Gastroesophageal sphincter (tissue), 3 donors: Measurements from ENCODE around the gene SCAPER.

Experiments used
- POLR2A ChIP-seq, 2 donors: fragments of 450-650 bp; IDR thresholded peaks; one replicate each; pipeline ENCODE4 v1.6.1; 2017; ENCODE audit warnings: antibody characterized with exemption in 2 of 2, mild to moderate bottlenecking in 2 of 2, moderate library complexity in 1 of 2
- TF ChIP-seq, protein P1 (sequence below), 4 experiments: fragments of 200-600 bp in 2 of 4; fragments of 450-650 bp in 2 of 4; sonication (generic) in 1 of 4; IDR thresholded peaks; one replicate each; pipeline ENCODE4 v1.5.1; 2017 to 2019; ENCODE audit warnings: antibody characterized with exemption in 4 of 4, mild to moderate bottlenecking in 2 of 4, moderate library complexity in 2 of 4

DNA sequence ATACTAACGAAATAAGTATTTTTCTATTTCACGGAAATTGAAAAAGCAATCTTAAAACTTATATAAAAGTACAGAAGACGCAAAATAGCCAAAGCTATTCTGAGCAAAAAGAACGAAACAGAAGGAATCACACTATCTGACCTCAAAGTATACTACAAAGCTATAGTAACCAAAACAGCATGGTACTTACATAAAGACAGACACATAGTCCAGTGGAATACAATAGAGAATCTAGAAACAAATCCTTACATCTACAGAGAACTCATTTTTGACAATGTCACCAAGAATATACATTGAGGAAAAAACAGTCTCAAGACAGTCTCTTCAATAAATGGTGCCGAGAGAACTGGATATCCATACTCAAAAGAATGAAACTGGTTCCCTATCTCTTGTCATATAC is 322.6 kb downstream of the SCAPER start:
- TF ChIP-seq, protein P1, sequence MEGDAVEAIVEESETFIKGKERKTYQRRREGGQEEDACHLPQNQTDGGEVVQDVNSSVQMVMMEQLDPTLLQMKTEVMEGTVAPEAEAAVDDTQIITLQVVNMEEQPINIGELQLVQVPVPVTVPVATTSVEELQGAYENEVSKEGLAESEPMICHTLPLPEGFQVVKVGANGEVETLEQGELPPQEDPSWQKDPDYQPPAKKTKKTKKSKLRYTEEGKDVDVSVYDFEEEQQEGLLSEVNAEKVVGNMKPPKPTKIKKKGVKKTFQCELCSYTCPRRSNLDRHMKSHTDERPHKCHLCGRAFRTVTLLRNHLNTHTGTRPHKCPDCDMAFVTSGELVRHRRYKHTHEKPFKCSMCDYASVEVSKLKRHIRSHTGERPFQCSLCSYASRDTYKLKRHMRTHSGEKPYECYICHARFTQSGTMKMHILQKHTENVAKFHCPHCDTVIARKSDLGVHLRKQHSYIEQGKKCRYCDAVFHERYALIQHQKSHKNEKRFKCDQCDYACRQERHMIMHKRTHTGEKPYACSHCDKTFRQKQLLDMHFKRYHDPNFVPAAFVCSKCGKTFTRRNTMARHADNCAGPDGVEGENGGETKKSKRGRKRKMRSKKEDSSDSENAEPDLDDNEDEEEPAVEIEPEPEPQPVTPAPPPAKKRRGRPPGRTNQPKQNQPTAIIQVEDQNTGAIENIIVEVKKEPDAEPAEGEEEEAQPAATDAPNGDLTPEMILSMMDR (IDR thresholded peaks at IDR 0.05): no peak
- no peak for TF ChIP-seq POLR2A (IDR thresholded peaks at IDR 0.05)
